Measurements from ENCODE around the gene MEF2A.
"Not testable (repeated sequence)": the region's sequence is repeated elsewhere in the genome, so short reads cannot be mapped to it uniquely, and the experiment has no call there.

MEF2A gene

DNA sequence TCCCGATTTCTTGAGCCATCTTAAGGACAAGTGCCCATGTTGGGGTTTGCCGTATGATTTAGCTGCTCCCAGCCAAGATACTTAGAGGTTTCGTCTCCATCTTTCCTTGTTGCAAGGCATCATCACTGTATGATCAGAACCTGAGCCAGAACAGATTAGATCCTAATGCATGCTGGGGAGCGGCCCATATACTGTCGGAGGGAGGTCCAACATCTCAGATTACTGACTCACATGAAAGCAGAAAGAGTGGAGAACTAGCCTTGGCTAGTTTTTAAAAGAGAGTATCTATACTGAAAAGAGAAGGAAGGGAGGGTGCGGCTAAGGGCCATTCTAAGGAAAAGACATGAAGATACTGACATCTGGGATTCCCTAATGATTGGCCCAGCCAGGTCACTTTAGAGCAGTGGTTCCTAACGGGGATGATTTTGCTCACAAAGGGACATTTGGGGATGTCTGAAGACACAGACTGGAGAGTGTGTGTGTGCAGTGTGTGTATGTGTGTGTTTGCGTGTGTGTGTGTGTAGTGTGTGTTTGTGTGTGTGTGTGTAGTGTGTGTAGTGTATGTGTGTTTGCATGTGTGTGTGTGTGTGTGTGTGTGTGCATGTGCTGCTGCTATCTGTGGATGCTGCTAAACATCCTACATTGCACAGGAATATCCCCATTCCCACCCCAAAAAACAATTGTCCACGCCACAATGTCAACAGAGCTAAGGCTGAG, 179.7 kb downstream of the MEF2A start:
- Mint-ChIP-seq H3K9me3 (no peaks in the 10 kb centered on the region), H3K4me3 (no peak overlapping the region), H3K4me1 (ENCODE audit: low read depth in 2 of 2) (no peaks in the 10 kb centered on the region), H3K27me3 (peaks cover 0 to 30% of the 10 kb centered on the region in 2 donors), H3K27ac (no peak overlapping the region), H3K36me3 (ENCODE audit: insufficient read depth) (no peaks in the 10 kb centered on the region)
- ATAC-seq (replicated peaks) = no peak
- no peak for DNase-seq

DNA sequence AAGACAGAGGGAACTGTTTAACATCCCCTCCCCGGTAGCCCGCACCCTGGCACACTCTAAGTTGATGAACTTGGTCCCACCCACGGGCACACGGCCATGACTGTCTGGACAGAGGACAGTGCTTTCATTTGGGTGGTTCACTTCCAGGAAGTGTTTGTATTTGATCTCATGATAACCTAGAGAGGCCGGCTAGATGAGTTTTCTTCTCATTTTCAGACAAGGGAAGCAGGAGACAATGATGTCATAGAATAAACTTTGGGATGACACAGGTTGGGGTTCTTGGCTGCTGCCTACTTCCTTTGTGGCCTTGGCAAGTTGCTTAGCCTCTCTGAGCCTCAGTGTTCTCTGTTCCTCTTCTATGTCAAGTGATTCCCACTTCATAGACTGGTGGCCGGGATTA, 183.6 kb downstream of the MEF2A start:
- no peaks in the 10 kb centered on the region for H3K36me3 Mint-ChIP-seq (ENCODE audit: insufficient read depth)
- H3K4me1 Mint-ChIP-seq (ENCODE audit: low read depth in 2 of 2) = no peaks in the 10 kb centered on the region
- DNase-seq = no peak
- peaks cover 0 to 24% of the 10 kb centered on the region in 2 donors for H3K27me3 Mint-ChIP-seq
- H3K27ac Mint-ChIP-seq = no peak overlapping the region
- no peak for ATAC-seq (replicated peaks)
- H3K4me3 Mint-ChIP-seq = no peak overlapping the region
- H3K9me3 Mint-ChIP-seq = no peaks in the 10 kb centered on the region

DNA sequence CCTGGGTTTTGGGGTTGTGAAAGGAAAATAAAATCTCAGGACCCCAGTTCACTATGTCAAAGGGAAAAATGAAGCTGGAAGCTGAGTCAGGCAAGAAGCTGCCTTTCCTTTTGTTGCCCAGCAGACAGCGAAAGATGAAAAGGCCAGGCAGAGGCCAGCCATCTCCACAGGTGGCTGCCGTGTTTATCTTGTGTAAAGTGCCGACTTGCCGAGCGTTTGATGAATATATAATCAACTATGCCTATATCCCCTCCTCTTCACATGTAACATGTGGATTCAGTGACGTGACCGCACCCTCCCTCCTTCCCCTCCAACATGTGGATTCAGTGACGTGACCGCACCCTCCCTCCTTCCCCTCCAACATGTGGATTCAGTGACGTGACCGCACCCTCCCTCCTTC, 184.5 kb downstream of the MEF2A start:
- DNase-seq; H3K36me3 Mint-ChIP-seq (ENCODE audit: insufficient read depth); ATAC-seq (replicated peaks); H3K4me3 Mint-ChIP-seq; H3K4me1 Mint-ChIP-seq (ENCODE audit: low read depth in 2 of 2); H3K27ac Mint-ChIP-seq; H3K9me3 Mint-ChIP-seq: not testable (repeated sequence)
- peaks cover 0 to 14% of the 10 kb centered on the region in 2 donors for H3K27me3 Mint-ChIP-seq

DNA sequence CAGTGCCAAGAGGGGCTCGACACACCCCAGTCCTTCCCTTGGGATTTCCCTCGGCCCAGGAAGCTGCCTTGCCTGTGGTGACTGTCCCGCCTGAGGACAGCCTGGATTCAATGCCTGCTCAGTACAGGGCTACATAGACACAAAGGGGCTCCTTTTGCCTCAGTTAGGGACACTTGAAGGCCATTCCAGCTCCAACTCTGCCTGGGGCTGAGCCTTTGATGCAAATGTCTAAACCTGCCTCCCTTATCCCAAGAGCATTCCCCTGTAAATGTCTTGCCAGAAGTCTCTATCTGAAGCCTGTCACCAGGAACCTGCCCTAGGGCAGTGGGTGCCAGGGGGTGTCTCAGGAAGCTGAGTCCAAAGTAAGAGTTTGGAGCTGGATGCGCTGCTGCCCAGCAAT, 186.8 kb downstream of the MEF2A start:
- Mint-ChIP-seq H3K36me3 (ENCODE audit: insufficient read depth) (no peaks in the 10 kb centered on the region), H3K27ac (no peak overlapping the region), H3K27me3 (no peaks in the 10 kb centered on the region), H3K9me3 (no peaks in the 10 kb centered on the region), H3K4me1 (ENCODE audit: low read depth in 2 of 2) (peaks cover 5 to 6% of the 10 kb centered on the region in 2 donors), H3K4me3 (no peak overlapping the region)
- DNase-seq = no peak
- no peak for ATAC-seq (replicated peaks)

DNA sequence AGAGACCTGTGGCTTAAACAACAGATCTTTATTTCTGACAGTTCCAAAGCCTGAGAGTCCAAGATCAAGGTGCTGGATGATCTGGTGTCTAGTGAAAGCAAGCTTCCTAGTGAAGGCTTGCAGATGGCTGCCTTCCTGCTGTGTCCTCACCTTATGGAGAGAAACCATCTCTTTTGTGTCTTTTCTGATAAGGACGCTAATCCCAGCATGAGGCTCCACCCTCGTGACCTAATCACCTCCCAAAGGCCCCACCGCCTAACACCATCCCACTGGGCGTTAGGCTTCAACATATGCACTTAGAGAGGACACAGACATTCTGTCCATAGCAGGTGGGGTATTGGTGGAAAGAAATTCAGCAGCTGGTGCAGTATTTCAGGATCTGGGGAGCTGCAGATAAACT, 187.3 kb downstream of the MEF2A start:
- Mint-ChIP-seq H3K36me3 (ENCODE audit: insufficient read depth) (no peaks in the 10 kb centered on the region), H3K27ac (no peak overlapping the region), H3K27me3 (no peaks in the 10 kb centered on the region), H3K4me3 (no peak overlapping the region), H3K4me1 (ENCODE audit: low read depth in 2 of 2) (peaks cover 5 to 6% of the 10 kb centered on the region in 2 donors), H3K9me3 (no peaks in the 10 kb centered on the region)
- ATAC-seq (replicated peaks) (no peak), DNase-seq (no peak)

DNA sequence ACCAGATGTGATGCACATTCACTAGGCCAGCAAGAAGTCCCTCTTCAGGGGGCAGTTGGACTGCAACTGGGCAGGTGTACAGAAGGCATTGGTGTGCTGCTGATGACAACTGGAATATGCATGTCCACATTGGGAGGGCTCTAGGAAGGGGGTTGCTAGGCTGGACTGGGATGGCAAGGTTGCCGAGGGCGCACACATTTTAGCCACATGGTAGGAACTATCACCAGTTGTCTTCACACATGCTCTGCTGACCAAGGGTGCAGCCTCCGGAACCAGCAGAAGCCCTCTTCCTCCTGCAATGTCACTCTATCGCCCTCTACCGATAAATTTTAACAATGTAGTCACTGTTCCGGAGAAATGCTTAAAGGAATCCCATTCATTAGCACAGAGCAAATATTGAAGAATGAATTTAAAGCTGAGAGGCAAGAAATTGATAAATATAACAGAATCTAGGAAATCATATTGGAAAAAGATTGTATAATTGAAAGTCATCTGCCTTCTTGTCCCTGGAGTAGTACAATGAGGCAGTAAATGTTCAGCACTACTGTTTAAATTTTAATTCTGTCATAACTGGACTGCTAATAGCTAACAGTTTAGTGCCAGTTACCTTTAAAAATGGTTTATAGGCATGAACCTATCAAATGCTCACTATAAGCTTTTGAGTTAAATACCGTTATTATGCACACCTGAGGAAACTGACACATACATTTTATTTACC, 190.1 kb downstream of the MEF2A start:
- peak; percentile 23 to 33 (median 30) for DNase-seq
- Mint-ChIP-seq H3K4me3 (no peak overlapping the region), H3K36me3 (ENCODE audit: insufficient read depth) (no peaks in the 10 kb centered on the region), H3K4me1 (ENCODE audit: low read depth in 2 of 2) (peaks cover 5 to 6% of the 10 kb centered on the region in 2 donors), H3K9me3 (no peaks in the 10 kb centered on the region), H3K27me3 (no peaks in the 10 kb centered on the region), H3K27ac (no peak overlapping the region)
- ATAC-seq (replicated peaks) = peak; percentile 76

DNA sequence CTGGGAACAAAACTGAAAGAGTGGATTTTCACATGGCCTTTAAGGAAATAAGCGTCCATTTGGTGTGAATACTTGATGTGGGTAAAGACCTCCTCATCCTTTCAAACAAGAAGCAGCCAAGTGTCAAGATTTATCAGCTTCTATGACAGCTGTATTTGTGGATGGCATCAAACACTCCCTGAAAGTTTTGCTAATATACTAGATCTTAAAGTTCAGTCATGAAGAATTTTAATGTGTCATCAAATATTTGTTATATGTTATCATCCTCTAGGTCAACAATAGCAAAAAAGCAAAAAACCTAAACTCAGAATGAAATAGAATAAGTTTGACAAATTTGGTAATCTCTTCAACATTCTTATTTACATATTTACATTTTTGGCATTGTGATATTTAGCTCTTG, 196.5 kb downstream of the MEF2A start:
- ATAC-seq (replicated peaks) (no peak), DNase-seq (no peak)
- H3K27me3 Mint-ChIP-seq = peaks cover 0 to 14% of the 10 kb centered on the region in 2 donors
- H3K4me1 Mint-ChIP-seq (ENCODE audit: low read depth in 2 of 2) = no peaks in the 10 kb centered on the region
- H3K36me3 Mint-ChIP-seq (ENCODE audit: insufficient read depth) = no peaks in the 10 kb centered on the region
- no peak overlapping the region for H3K4me3 Mint-ChIP-seq
- H3K27ac Mint-ChIP-seq = no peak overlapping the region
- H3K9me3 Mint-ChIP-seq = no peaks in the 10 kb centered on the region

DNA sequence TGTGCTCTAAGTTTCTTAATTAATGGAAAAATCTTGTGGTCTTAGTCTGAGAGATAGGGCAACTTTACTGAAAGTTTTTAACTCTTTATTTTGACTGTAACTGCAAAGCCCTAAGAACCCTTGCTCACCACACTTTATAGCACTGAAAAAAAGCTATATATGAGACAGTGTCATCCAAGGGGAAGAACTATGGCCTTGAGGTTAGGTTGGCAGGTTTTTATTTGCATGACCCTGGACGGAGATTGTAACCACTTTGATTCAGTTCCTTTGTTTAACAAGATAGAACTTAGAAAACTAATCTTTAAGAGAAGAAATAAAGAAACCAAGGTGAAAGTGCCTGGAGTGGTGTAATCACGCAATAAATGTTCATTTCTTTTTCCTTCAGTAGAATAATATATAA, 198.0 kb downstream of the MEF2A start:
- ATAC-seq (replicated peaks) (no peak), DNase-seq (no peak)
- H3K27me3 Mint-ChIP-seq = peaks cover 0 to 16% of the 10 kb centered on the region in 2 donors
- no peaks in the 10 kb centered on the region for H3K36me3 Mint-ChIP-seq (ENCODE audit: insufficient read depth)
- H3K4me3 Mint-ChIP-seq = no peak overlapping the region
- no peak overlapping the region for H3K27ac Mint-ChIP-seq
- H3K4me1 Mint-ChIP-seq (ENCODE audit: low read depth in 2 of 2) = no peaks in the 10 kb centered on the region
- no peaks in the 10 kb centered on the region for H3K9me3 Mint-ChIP-seq

DNA sequence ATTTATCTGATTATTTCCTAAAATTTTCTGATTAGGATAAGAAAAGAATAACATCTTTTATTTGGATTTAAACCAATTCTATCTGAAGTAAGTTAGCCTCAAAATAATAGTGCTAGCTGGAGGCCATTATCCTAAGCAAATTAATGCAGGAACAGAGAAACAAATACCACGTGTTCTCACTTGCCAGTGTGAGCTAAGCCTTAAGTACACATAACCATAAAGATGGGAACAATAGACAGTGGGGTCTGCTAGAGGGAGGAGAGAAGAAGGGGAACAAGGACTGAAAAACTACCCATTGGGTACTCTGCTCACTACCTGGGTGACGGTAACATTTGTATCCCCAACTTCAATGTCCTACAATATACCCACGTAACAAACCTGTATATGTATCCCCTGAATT, 198.7 kb downstream of the MEF2A start:
- Mint-ChIP-seq H3K36me3 (ENCODE audit: insufficient read depth) (no peaks in the 10 kb centered on the region), H3K27ac (no peak overlapping the region), H3K4me1 (ENCODE audit: low read depth in 2 of 2) (no peaks in the 10 kb centered on the region), H3K27me3 (peaks cover 0 to 16% of the 10 kb centered on the region in 2 donors), H3K9me3 (no peaks in the 10 kb centered on the region), H3K4me3 (no peak overlapping the region)
- no peak for ATAC-seq (replicated peaks)
- no peak for DNase-seq
